GM11168 (cell line): Measurements from ENCODE around the gene EBF3.

Experiments
- in situ Hi-C: fragments of 300-500 bp; cut with MboI; formaldehyde crosslinking; loops from one replicate; pipeline ENCODE4 v1.12.0; 2022; ENCODE audit warnings: low sequenced_read_pairs; ENCODE audit not compliant: unreplicated experiment

EBF3 gene

GRCh38 chr10:129861776-129862531 lies 102.1 kb downstream of the EBF3 start:
- in situ Hi-C loops: no loop called here

- in situ Hi-C loops: no loop called here
Measured at GRCh38 chr10:129860396-129860795, 103.7 kb downstream of the EBF3 start.

- in situ Hi-C loops: no loop called here
Measured at GRCh38 chr10:129859536-129859935, 104.5 kb downstream of the EBF3 start.

GRCh38 chr10:129857242-129857960 lies 106.7 kb downstream of the EBF3 start:
- in situ Hi-C loops: no loop called here

- in situ Hi-C loops: no loop called here
Measured at GRCh38 chr10:129855836-129856563, 108.1 kb downstream of the EBF3 start.

- in situ Hi-C loops: no loop called here
Measured at GRCh38 chr10:129854796-129855705, 109.0 kb downstream of the EBF3 start.

GRCh38 chr10:129854158-129854557 lies 109.9 kb downstream of the EBF3 start:
- in situ Hi-C loops: no loop called here

GRCh38 chr10:129853562-129853903 lies 110.5 kb downstream of the EBF3 start:
- in situ Hi-C loops: no loop called here

GRCh38 chr10:129852829-129853561 lies 111.1 kb downstream of the EBF3 start:
- in situ Hi-C loops: no loop called here

GRCh38 chr10:129851941-129852640 lies 112.0 kb downstream of the EBF3 start:
- in situ Hi-C loops: no loop called here

- in situ Hi-C loops: no loop called here
Measured at GRCh38 chr10:129850790-129851189, 113.3 kb downstream of the EBF3 start.

GRCh38 chr10:129850316-129850715 lies 113.8 kb downstream of the EBF3 start:
- in situ Hi-C loops: no loop called here

GRCh38 chr10:129849853-129850252 lies 114.2 kb downstream of the EBF3 start:
- in situ Hi-C loops: no loop called here

GRCh38 chr10:129849452-129849750 lies 114.7 kb downstream of the EBF3 start:
- in situ Hi-C loops: no loop called here

GRCh38 chr10:129848696-129849451 lies 115.2 kb downstream of the EBF3 start:
- in situ Hi-C loops: no loop called here

GRCh38 chr10:129847741-129848483 lies 116.2 kb downstream of the EBF3 start:
- in situ Hi-C loops: no loop called here

GRCh38 chr10:129846991-129847391 lies 117.1 kb downstream of the EBF3 start:
- in situ Hi-C loops: no loop called here
